Prostate gland (tissue), 2 donors: Measurements from ENCODE around the gene USP13.

Experiments
- POLR2A ChIP-seq: fragments of 450-650 bp; IDR thresholded peaks from one replicate; pipeline ENCODE4 v1.6.1; 2016; ENCODE audit warnings: antibody characterized with exemption, mild to moderate bottlenecking
- TF ChIP-seq, protein P1 (sequence below), 4 experiments: fragments of 200-600 bp in 2 of 4; fragments of 450-650 bp in 2 of 4; sonication (generic) in 2 of 4; IDR thresholded peaks; 1 replicate in 3 of 4; 2 replicates in 1 of 4; pipeline ENCODE4 v1.5.1; 2016 to 2019; ENCODE audit warnings: antibody characterized with exemption in 4 of 4, mild to moderate bottlenecking in 2 of 4, moderate library complexity in 2 of 4

DNA sequence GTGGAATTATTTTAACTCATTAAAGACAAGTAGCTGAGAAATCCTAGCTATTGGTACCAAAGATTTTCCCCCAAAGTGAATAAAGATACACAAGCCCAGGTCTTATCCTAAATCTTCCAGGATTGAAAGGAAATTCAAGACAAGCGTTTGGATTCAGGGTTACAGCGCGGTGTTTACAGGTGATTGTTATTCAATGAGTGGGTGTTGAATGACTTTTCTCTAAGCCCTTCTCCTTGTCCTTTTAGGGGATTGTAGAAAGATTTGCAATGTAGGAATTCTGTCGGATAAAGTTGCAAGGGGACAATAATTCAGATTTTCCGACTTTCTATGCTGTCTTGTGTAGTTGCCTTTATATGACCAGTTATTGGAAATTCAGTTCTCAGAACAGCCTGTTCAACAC is 57.2 kb downstream of the USP13 start:
- TF ChIP-seq POLR2A, result no peak
- TF ChIP-seq, protein P1, sequence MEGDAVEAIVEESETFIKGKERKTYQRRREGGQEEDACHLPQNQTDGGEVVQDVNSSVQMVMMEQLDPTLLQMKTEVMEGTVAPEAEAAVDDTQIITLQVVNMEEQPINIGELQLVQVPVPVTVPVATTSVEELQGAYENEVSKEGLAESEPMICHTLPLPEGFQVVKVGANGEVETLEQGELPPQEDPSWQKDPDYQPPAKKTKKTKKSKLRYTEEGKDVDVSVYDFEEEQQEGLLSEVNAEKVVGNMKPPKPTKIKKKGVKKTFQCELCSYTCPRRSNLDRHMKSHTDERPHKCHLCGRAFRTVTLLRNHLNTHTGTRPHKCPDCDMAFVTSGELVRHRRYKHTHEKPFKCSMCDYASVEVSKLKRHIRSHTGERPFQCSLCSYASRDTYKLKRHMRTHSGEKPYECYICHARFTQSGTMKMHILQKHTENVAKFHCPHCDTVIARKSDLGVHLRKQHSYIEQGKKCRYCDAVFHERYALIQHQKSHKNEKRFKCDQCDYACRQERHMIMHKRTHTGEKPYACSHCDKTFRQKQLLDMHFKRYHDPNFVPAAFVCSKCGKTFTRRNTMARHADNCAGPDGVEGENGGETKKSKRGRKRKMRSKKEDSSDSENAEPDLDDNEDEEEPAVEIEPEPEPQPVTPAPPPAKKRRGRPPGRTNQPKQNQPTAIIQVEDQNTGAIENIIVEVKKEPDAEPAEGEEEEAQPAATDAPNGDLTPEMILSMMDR (IDR thresholded peaks at IDR 0.05), result no peak
